Mesenchymal stem cell (in vitro differentiated cells and primary cell): ENCODE results near the gene CFAP97D1. TPM values are rescaled to one million over a fixed set of nuclear protein-coding genes. Genes with fewer than 3 reads are reported as not detected.

ENCODE experiments used
- DNase-seq: peaks from one replicate; pipeline ENCODE4 v3.0.0-alpha.2; 2013
- H2AFZ ChIP-seq: one replicate; pipeline ENCODE4 v1.6.1; 2013; ENCODE audit warnings: low read depth, mild to moderate bottlenecking, control low read depth, inconsistent platforms, low read length, moderate library complexity
- H2AK5ac ChIP-seq: 2 replicates; pipeline ENCODE4 v1.6.1; 2013; ENCODE audit warnings: low read length, moderate library complexity, mild to moderate bottlenecking, inconsistent platforms; ENCODE audit not compliant: severe bottlenecking
- H2BK120ac ChIP-seq: one replicate; pipeline ENCODE4 v1.6.1; 2013; ENCODE audit warnings: low read depth, mild to moderate bottlenecking, inconsistent platforms, low read length, moderate library complexity
- H2BK12ac ChIP-seq, 2 experiments: one replicate each; pipeline ENCODE4 v1.6.1; 2013; ENCODE audit warnings: inconsistent platforms in 2 of 2, low read length in 2 of 2, mild to moderate bottlenecking in 2 of 2, moderate library complexity in 2 of 2, control low read depth in 1 of 2
- H2BK15ac ChIP-seq: one replicate; pipeline ENCODE4 v1.6.1; 2013; ENCODE audit warnings: mild to moderate bottlenecking, low read depth, inconsistent platforms; ENCODE audit not compliant: poor library complexity, severe bottlenecking
- H2BK5ac ChIP-seq: 2 replicates; pipeline ENCODE4 v1.6.1; 2013; ENCODE audit warnings: low read depth, mild to moderate bottlenecking, low read length, control low read depth, inconsistent platforms; ENCODE audit not compliant: poor library complexity, severe bottlenecking
- H3K14ac ChIP-seq, 2 experiments: one replicate each; pipeline ENCODE4 v1.6.1; 2013; ENCODE audit warnings: inconsistent platforms in 2 of 2, low read length in 2 of 2, control low read depth in 1 of 2, mild to moderate bottlenecking in 1 of 2, moderate library complexity in 1 of 2
- H3K18ac ChIP-seq, 2 experiments: one replicate each; pipeline ENCODE4 v1.6.1; 2013; ENCODE audit warnings: inconsistent platforms in 2 of 2, low read length in 2 of 2, control low read depth in 1 of 2, low read depth in 1 of 2, mild to moderate bottlenecking in 1 of 2
- H3K23ac ChIP-seq, 2 experiments: one replicate each; pipeline ENCODE4 v1.6.1; 2013; ENCODE audit warnings: inconsistent platforms in 2 of 2, low read length in 2 of 2, mild to moderate bottlenecking in 2 of 2, moderate library complexity in 2 of 2, control low read depth in 1 of 2
- H3K27ac ChIP-seq: 2 replicates; pipeline ENCODE4 v1.5.1; 2013; ENCODE audit warnings: mild to moderate bottlenecking, moderate library complexity, low read length, control low read depth, inconsistent platforms; ENCODE audit not compliant: poor library complexity, severe bottlenecking
- H3K27me3 ChIP-seq, 2 experiments: 2 replicates each; pipeline versions ENCODE4 v1.6.1 to v1.7.0; 2013; ENCODE audit warnings: low read length in 2 of 2, mild to moderate bottlenecking in 2 of 2, moderate library complexity in 2 of 2, control low read depth in 1 of 2, inconsistent platforms in 1 of 2; ENCODE audit not compliant: control insufficient read depth in 1 of 2, insufficient read depth in 1 of 2
- H3K36me3 ChIP-seq, 2 experiments: 2 replicates each; pipeline versions ENCODE4 v1.6.1 to v1.7.0; 2013; ENCODE audit warnings: low read length in 2 of 2, control low read depth in 1 of 2, inconsistent platforms in 1 of 2, low read depth in 1 of 2, mild to moderate bottlenecking in 1 of 2; ENCODE audit not compliant: insufficient read depth in 2 of 2, control insufficient read depth in 1 of 2
- H3K4ac ChIP-seq, 2 experiments: one replicate each; pipeline ENCODE4 v1.6.1; 2013; ENCODE audit warnings: inconsistent platforms in 2 of 2, low read length in 2 of 2, mild to moderate bottlenecking in 2 of 2, moderate library complexity in 2 of 2, control low read depth in 1 of 2, low read depth in 1 of 2
- H3K4me1 ChIP-seq: 2 replicates; pipeline ENCODE4 v1.6.1; 2013; ENCODE audit warnings: low read depth, low read length, control low read depth; ENCODE audit not compliant: control insufficient read depth, insufficient read depth
- H3K4me2 ChIP-seq: 2 replicates; pipeline ENCODE4 v1.6.1; 2013; ENCODE audit warnings: low read length, mild to moderate bottlenecking, inconsistent platforms; ENCODE audit not compliant: poor library complexity, severe bottlenecking
- H3K4me3 ChIP-seq, 2 experiments: 2 replicates each; pipeline versions ENCODE4 v1.5.1 to v1.7.0; 2013; ENCODE audit warnings: low read length in 2 of 2, mild to moderate bottlenecking in 2 of 2, control low read depth in 1 of 2, low read depth in 1 of 2; ENCODE audit not compliant: insufficient read depth in 1 of 2
- H3K79me1 ChIP-seq: replicated peaks from 2 replicates; pipeline ENCODE4 v1.6.1; 2013; ENCODE audit warnings: mild to moderate bottlenecking, control low read depth, low read length, inconsistent platforms; ENCODE audit not compliant: poor library complexity, severe bottlenecking
- H3K9ac ChIP-seq: 2 replicates; pipeline ENCODE4 v1.7.0; 2013; ENCODE audit warnings: mild to moderate bottlenecking, low read length, moderate library complexity
- H3K9me3 ChIP-seq: 2 replicates; pipeline ENCODE4 v1.7.0; 2013; ENCODE audit warnings: mild to moderate bottlenecking, low read length; ENCODE audit not compliant: control insufficient read depth
- H4K8ac ChIP-seq: one replicate; pipeline ENCODE4 v1.6.1; 2013; ENCODE audit warnings: inconsistent platforms, mild to moderate bottlenecking, low read length, moderate library complexity
- H4K91ac ChIP-seq: one replicate; pipeline ENCODE4 v1.6.1; 2013; ENCODE audit warnings: mild to moderate bottlenecking, low read length, inconsistent platforms
- WGBS: methylation state at CpG from one replicate; pipeline ENCODE4 v1.1.7; 2013; ENCODE audit warnings: mixed read lengths; 5-methylcytosine and 5-hydroxymethylcytosine counted together
- polyA plus RNA-seq, 2 experiments: library from polyadenylated mRNA; stranded (reverse); fragments of 200-250 nt; gene quantifications; one replicate each; pipeline ENCODE4 v1.2.3, GENCODE V29; 2013

CFAP97D1 gene
- polyA plus RNA-seq (2013, experiment 1 of 2), result 0.01 TPM
- 0.03 TPM for polyA plus RNA-seq (2013, experiment 2 of 2)

DNA sequence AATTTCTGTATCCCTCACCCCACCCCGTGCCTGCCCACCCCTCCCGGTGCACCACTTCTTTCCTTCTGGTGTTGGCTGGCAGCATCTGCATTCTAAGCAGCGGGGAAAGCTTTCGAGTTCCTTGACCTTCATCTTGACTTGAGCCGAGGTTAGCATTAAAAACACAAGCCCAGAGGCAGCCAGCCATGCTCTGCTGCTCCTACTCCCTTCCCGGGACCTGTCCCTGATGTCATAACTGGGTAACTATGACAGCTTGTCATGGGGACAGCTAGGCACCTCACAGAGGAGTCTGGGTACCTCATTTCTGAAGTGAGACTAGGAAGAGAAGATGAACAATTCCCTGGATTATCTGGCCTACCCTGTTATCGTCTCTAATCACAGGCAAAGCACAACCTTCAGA, at the start of gene CFAP97D1:
TSS of gene CFAP97D1 (plus strand) at position 301 of the 400 bp plus-strand sequence. CDS start at position 329, 28 bp downstream.
- WGBS, result 81% methylated on average over 6 of the region's 7 CpGs
- Histone ChIP-seq H3K18ac (no peak within 1 kb of the TSS), H2AFZ (peak within 1 kb of the TSS; percentile 67), H4K8ac (peak within 1 kb of the TSS; percentile 59), H2BK120ac (no peak within 1 kb of the TSS), H3K27me3 (peaks cover 3 to 21% of the 10 kb centered on the region in 2 experiments), H2BK15ac (peak within 1 kb of the TSS; percentile 87), H3K4ac (no peak within 1 kb of the TSS), H3K9me3 (no peaks in the 10 kb centered on the region), H3K79me1 (peaks cover 15% of the 10 kb centered on the region), H3K23ac (no peak within 1 kb of the TSS), H4K91ac (no peak within 1 kb of the TSS), H2BK5ac (no peak within 1 kb of the TSS), H3K36me3 (peaks cover 15 to 19% of the 10 kb centered on the region in 2 experiments), H3K4me2 (peak within 1 kb of the TSS; percentile 94), H3K27ac (no peak within 1 kb of the TSS), H2AK5ac (no peak within 1 kb of the TSS), H3K4me3 (peak within 1 kb of the TSS; percentile 80 to 84), H3K14ac (no peak within 1 kb of the TSS), H3K4me1 (peaks cover 13% of the 10 kb centered on the region), H3K9ac (peak within 1 kb of the TSS; percentile 98), H2BK12ac (no peak within 1 kb of the TSS)
- no peak for DNase-seq

DNA sequence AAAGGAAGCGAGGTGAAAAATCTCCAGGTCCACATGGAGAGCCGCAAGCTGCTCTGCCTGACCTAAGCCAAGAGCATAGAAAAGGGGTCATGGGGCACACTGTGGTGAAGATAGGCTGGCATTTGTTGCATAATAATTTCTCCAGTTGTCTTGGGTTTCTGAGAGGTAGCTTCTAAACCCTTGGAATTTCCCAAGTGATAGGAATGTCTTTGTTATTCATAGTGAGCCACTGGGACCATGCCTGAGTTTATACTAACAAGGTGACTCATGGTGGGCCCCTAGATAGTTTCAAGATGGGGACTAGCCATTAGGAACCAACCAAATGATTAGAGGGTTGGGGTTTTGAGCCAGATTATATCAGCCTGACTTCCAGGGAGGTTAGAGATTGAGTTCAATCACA, 47.3 kb upstream of the CFAP97D1 start:
- H3K4me3 ChIP-seq, result no peak overlapping the region

DNA sequence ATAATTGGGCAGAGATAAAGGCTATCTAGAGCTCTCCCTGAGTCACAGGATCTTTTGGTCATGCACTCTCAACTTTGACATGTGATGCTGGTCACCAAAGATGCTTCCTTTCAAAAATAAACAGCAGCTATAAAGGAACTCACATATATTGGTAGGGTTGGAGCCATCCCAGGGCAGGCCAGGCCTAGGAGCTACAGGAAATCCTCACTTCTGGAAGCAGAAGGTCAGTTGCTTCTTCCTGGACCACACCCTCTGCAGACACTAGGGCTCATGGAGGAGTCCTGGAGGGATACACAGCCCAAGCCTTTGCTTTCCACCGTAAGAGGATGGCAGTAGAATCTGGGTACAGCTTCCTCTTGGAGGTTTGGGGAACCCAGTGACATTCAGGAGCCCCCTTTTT, 46.3 kb upstream of the CFAP97D1 start:
- H3K14ac ChIP-seq, result no peak overlapping the region

More for the DNA sequence above, 47.3 kb upstream of the CFAP97D1 start:
- no peak overlapping the region for H3K9ac ChIP-seq
- peak overlapping the region; percentile 7 for H3K27ac ChIP-seq
- no peak overlapping the region for H4K8ac ChIP-seq
- H3K18ac ChIP-seq, result peak overlapping the region in 1 of 2 experiments; percentile 12
- H3K14ac ChIP-seq, result no peak overlapping the region
- H3K23ac ChIP-seq, result no peak overlapping the region
- H3K9me3 ChIP-seq, result no peaks in the 10 kb centered on the region
- no peak overlapping the region for H4K91ac ChIP-seq
- H2AK5ac ChIP-seq, result no peak overlapping the region
- no peak overlapping the region for H3K4ac ChIP-seq
- no peak overlapping the region for H2BK120ac ChIP-seq
- no peak overlapping the region for H2BK5ac ChIP-seq
- DNase-seq, result peak; percentile 79
- peaks cover 2% of the 10 kb centered on the region for H3K4me1 ChIP-seq
- H2AFZ ChIP-seq, result no peak overlapping the region
- WGBS, result 59% methylated on average over 2 of the region's 2 CpGs
- H3K4me2 ChIP-seq, result no peak overlapping the region
- H3K36me3 ChIP-seq, result no peaks in the 10 kb centered on the region
- no peak overlapping the region for H2BK12ac ChIP-seq
- H3K79me1 ChIP-seq, result no peaks in the 10 kb centered on the region
- H2BK15ac ChIP-seq, result no peak overlapping the region
- H3K27me3 ChIP-seq, result no peaks in the 10 kb centered on the region

DNA sequence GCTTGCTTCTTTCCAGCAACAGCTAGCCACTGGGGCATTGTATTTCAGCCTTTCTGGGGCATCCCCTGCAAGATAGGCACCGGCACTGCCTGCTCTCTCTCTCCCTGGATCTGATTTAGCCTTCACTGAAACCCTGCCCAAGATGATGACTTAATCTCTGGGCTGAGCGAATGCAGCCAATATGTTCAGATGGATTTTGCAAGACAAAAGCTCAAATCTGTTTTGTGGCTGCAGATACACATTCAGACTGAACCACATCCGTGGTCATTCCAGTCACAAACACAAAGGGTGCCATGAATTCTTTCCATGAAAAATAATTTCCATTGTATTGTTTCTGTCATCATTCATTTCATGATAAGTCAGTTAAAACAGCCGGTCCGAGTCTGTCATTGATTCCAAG, 45.9 kb upstream of the CFAP97D1 start:
- Histone ChIP-seq H3K36me3 (no peaks in the 10 kb centered on the region), H2BK5ac (no peak overlapping the region), H2BK120ac (no peak overlapping the region), H2BK15ac (no peak overlapping the region), H4K91ac (no peak overlapping the region), H3K9me3 (no peaks in the 10 kb centered on the region), H3K4me1 (peaks cover 2% of the 10 kb centered on the region), H4K8ac (no peak overlapping the region), H3K23ac (no peak overlapping the region), H3K27ac (no peak overlapping the region), H3K9ac (peak overlapping the region; percentile 32), H3K4me3 (peak overlapping the region in 1 of 2 experiments; percentile 38), H3K4me2 (no peak overlapping the region), H3K4ac (peak overlapping the region in 1 of 2 experiments; percentile 54), H3K79me1 (no peaks in the 10 kb centered on the region), H3K18ac (no peak overlapping the region), H2AFZ (no peak overlapping the region), H2BK12ac (no peak overlapping the region), H3K14ac (no peak overlapping the region), H2AK5ac (no peak overlapping the region), H3K27me3 (no peaks in the 10 kb centered on the region)
- no peak for DNase-seq
- 98% methylated on average over 5 of the region's 5 CpGs for WGBS

More for the DNA sequence above, 46.3 kb upstream of the CFAP97D1 start:
- Histone ChIP-seq H2AK5ac (no peak overlapping the region), H2BK5ac (no peak overlapping the region), H3K9me3 (no peaks in the 10 kb centered on the region), H2BK12ac (no peak overlapping the region), H3K27me3 (no peaks in the 10 kb centered on the region), H3K4ac (peak overlapping the region in 1 of 2 experiments; percentile 54), H2BK120ac (peak overlapping the region; percentile 34), H2AFZ (no peak overlapping the region), H4K91ac (peak overlapping the region; percentile 39), H3K18ac (no peak overlapping the region), H3K4me1 (peaks cover 2% of the 10 kb centered on the region), H3K79me1 (no peaks in the 10 kb centered on the region), H3K27ac (no peak overlapping the region), H3K36me3 (no peaks in the 10 kb centered on the region), H3K4me2 (no peak overlapping the region), H2BK15ac (no peak overlapping the region), H3K23ac (no peak overlapping the region), H4K8ac (peak overlapping the region; percentile 30), H3K9ac (peak overlapping the region; percentile 20), H3K4me3 (peak overlapping the region in 1 of 2 experiments; percentile 38)
- no peak for DNase-seq
- 75% methylated on average over 1 of the region's 1 CpG for WGBS
